GOT3 (cell line): ENCODE data around the gene MEGF6.

Experiments used
- DNase-seq: peaks from one replicate; lab custom pipeline; 2025; ENCODE audit warnings: mixed read lengths; lab: John Stamatoyannopoulos, UW

MEGF6 gene

DNA sequence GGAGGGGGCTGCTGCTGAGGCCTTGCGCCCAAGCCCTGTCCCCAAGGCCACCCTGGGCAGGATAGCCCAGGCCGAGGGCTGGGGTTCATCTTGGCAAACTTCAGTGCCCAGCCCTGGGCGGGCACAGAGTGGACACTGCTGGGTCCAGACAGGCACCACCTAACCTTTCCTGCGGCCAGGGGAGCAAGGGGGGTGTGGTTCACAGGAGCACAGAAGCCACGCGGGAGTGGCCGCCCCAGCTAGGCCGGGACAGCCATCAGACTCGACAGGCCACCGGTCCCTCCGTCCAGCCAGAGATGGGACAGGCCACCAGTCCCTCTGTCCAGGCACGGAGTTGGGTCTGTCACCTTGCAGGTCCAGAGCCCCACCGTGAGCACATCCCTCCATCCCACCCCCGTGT, 127.9 kb downstream of the MEGF6 start:
- no peak for DNase-seq

DNA sequence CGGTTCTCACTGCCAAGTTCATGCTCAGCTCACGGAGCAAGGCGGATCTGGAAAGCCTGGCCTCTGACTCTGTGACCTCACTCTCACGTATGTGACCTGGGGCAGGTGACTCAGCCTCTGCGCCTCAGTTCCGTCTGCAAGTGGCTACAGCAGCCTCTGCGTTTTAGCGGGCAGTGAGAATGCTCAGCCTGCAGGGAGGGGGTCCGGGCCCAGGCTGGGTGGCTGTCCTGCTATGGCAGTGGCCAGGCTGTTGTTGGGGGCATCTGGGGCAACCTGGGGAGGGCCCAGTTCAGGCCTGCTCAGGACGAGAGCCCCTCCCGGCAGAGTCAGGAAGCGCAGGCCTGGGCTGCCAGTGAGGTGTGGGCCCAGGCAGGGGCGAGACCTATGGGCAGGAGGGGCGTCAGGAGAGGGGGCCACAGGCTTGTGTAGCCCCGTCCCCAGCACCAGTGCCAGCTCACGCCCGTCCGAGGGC, 128.9 kb downstream of the MEGF6 start:
- no peak for DNase-seq

GRCh38 chr1:3481836-3482375, 129.4 kb downstream of the MEGF6 start:
- no peak for DNase-seq

- no peak for DNase-seq
These were observed 130.3 kb downstream of the MEGF6 start for GRCh38 chr1:3481046-3481445.

DNA sequence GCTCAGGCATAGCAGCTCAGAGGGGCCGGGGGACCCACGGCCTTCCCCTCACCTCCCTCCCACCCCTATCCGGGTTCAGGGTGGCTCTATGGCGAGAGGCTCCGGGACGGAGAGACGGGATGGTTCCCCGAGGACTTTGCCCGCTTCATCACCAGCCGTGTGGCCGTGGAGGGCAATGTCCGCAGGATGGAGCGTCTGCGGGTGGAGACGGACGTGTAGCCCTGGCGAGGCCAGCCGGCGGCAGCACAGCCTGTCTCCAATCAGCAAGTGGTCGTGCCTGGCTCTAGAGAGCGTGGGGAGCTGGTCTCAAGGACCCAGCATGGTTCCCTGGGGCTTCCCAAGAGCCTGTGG, 131.0 kb downstream of the MEGF6 start:
- no peak for DNase-seq

- no peak for DNase-seq
These were observed 131.6 kb downstream of the MEGF6 start for GRCh38 chr1:3479511-3480368.

- no peak for DNase-seq
These were observed 133.1 kb downstream of the MEGF6 start for GRCh38 chr1:3478187-3478586.

- DNase-seq: no peak
These were observed 133.9 kb downstream of the MEGF6 start for GRCh38 chr1:3477241-3477995.

DNA sequence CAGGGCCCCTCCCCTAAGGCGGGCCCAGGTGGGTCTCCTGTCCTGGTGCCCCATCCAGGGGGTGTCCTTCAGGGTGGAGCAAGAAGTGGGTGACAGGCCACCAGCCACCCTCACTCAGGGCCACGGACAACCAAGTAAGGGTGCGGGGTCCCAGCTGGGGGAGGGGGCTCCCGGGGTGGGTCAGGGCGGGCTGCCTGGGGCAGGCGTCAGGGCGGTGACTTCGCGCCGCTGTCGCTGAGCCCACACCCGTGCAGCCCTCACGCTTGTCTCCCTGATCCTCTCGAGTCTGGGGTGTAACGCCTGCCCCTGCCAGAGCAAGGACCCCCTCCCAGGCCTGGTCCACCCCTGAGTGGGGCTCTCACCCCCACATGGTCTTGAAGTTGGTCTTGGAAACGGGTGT, 134.6 kb downstream of the MEGF6 start:
- DNase-seq: no peak

GRCh38 chr1:3475839-3476573, 135.3 kb downstream of the MEGF6 start:
- no peak for DNase-seq

- DNase-seq: no peak
These were observed 136.9 kb downstream of the MEGF6 start for GRCh38 chr1:3474421-3474820.

GRCh38 chr1:3474016-3474415, 137.3 kb downstream of the MEGF6 start:
- no peak for DNase-seq

DNA sequence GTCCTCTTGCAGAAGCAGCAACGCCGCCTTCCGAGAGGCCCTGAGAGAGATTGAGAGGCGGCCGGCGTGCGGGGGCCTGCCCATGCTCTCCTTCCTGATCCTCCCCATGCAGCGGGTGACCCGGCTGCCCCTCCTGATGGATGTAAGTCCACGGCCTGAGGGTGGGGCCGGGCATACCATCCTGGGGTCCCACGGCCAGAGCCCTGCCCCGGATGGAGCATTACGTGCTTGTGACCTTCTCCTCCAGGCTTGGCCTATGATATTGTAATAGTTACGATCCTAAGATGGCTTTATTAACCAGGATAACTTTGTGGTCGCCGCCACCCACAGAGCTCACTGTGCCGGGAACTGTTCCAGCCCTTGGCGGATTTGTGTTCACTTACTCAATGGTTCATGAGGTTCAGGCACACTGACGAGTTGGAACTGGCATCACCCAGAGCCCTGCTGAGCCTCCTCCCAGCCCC, 137.9 kb downstream of the MEGF6 start:
- peak; percentile 43 for DNase-seq

- no peak for DNase-seq
These were observed 138.4 kb downstream of the MEGF6 start for GRCh38 chr1:3472906-3473305.

GRCh38 chr1:3472088-3472850, 139.0 kb downstream of the MEGF6 start:
- DNase-seq: no peak

GRCh38 chr1:3471356-3472087, 139.8 kb downstream of the MEGF6 start:
- DNase-seq: no peak

DNA sequence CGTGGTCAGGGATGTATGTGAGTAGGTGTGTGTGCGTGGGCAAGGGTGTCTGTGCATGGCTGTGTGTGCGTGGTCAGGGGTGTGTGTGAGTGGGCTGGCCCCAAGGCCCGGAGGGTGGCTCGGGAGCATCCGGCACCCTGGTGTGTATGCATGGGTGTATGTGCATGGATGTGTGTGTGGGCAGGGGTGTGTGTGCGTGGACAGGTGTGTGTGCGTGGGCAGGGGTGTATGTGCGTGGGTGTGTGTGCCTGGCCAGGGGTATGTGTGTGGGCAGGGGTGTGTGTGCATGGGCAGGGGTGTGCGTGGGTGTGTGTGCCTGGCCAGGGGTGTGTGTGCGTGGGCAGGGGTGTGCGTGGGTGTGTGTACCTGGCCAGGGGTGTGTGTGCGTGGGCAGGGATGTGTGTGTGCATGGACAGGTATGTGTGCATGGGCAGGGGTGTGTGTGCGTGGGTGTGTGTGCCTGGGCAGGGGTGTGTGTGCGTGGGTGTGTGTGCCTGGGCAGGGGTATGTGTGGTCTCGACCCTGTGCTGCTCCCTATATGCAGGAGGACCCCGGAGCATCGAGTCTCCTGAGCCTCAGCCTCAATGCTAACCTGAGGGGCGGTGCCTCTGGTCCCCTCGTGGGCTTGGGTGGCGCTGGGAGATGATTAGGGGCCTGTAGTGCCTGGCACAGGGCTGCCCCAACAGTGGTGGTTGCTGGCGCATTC, 140.5 kb downstream of the MEGF6 start:
- DNase-seq: no peak

DNA sequence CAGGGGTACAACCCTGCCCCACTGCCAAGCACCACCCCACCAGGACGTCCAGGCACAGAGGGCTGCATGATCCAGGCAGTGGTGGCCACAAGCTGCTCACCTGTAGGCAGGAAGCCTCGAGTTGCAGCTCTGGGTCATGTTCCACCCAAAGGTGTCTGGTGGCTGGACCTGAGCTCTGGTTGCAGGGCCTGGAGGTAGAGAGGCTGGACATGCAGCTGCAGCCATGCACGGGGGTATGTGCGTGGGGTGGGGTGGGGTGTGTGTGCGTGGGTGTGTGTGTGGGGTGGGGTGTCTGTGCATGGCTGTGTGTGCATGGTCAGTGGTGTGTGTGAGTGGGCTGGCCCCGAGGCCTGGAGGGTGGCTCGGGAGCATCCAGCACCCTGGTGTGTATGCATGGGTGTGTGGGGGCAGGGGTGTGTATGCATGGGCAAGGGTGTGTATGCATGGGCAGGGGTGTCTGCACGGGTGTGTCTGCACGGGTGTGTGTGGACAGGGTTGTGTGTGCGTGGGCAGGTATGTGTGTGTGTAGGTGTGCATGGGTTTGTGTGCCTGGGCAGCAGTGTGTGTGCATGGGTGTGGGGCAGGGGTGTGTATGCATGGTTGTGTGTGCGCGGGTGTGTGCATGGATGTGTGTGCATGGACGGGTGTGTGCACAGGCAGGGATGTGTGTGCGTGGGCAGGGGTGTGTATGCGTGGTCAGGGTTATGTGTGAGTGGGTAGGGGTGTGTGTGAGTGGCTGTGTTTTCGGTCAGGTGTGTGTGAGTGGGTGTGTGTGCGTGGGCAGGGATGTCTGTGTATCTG, 141.3 kb downstream of the MEGF6 start:
- no peak for DNase-seq
